IMR-90 (cell line): ENCODE data around the gene RTEL1. TPM values are rescaled to one million over a fixed set of nuclear protein-coding genes. Genes with fewer than 3 reads are reported as not detected.

ENCODE experiments used
- ATAC-seq: fragments of 200-7000 bp; cut with Tn5 transposase; 2 replicates; pipeline ENCODE4 v1.9.1; 2020; ENCODE audit warnings: low read depth, mild to moderate bottlenecking, moderate library complexity
- BruUV-seq: library from RNA; stranded (reverse); fragments of 400-500 nt; replicated peaks from 2 replicates; lab custom pipeline; 2021; lab: Mats Ljungman, UMichigan
- CTCF ChIA-PET: fragments of 300-600 bp; formaldehyde crosslinking; extraction: SDS; loops from one replicate; lab custom pipeline; 2021; ENCODE audit warnings: antibody characterized with exemption; lab: Yijun Ruan, JAX
- POLR2A ChIA-PET: fragments of 300-600 bp; sonication (Branson Sonifier 250); formaldehyde crosslinking; loops from one replicate; lab custom pipeline; 2022; ENCODE audit warnings: antibody characterized with exemption; ENCODE audit not compliant: unreplicated experiment; lab: Charles Lee
- DNase-seq: peaks from one replicate; pipeline ENCODE4 v3.0.0; 2013
- H2AFZ ChIP-seq: replicated peaks from 2 replicates; pipeline ENCODE3; 2013; ENCODE audit warnings: low read length, mild to moderate bottlenecking; ENCODE audit not compliant: poor library complexity
- H2AK5ac ChIP-seq: 2 replicates; pipeline ENCODE4 v1.6.1; 2013; ENCODE audit warnings: low read depth, low read length, inconsistent platforms
- H2AK9ac ChIP-seq: replicated peaks from 2 replicates; pipeline ENCODE3; 2013; ENCODE audit warnings: mild to moderate bottlenecking, low read depth, low read length, moderate library complexity; ENCODE audit not compliant: poor library complexity
- H2BK120ac ChIP-seq: 2 replicates; pipeline ENCODE4 v1.6.1; 2013; ENCODE audit warnings: low read depth, low read length, inconsistent platforms
- H2BK15ac ChIP-seq: 3 replicates; pipeline ENCODE4 v1.6.1; 2013; ENCODE audit warnings: low read depth, low read length, inconsistent platforms
- H2BK20ac ChIP-seq: 2 replicates; pipeline ENCODE4 v1.6.1; 2013; ENCODE audit warnings: low read depth, mild to moderate bottlenecking, inconsistent platforms, low read length, moderate library complexity
- H2BK5ac ChIP-seq: 2 replicates; pipeline ENCODE4 v1.6.1; 2013; ENCODE audit warnings: mild to moderate bottlenecking, low read depth, low read length, inconsistent platforms; ENCODE audit not compliant: poor library complexity, severe bottlenecking
- H3K14ac ChIP-seq: replicated peaks from 2 replicates; pipeline ENCODE4 v1.6.1; 2013; ENCODE audit warnings: low read depth, low read length, inconsistent platforms
- H3K18ac ChIP-seq: 2 replicates; pipeline ENCODE4 v1.6.1; 2013; ENCODE audit warnings: low read depth, low read length, control low read depth
- H3K23ac ChIP-seq: 2 replicates; pipeline ENCODE4 v1.6.1; 2013; ENCODE audit warnings: low read depth, low read length, inconsistent platforms
- H3K27ac ChIP-seq: 2 replicates; pipeline ENCODE4 v1.5.1; 2013; ENCODE audit warnings: mild to moderate bottlenecking, control low read depth, low read length; ENCODE audit not compliant: insufficient read depth
- H3K27me3 ChIP-seq: 2 replicates; pipeline ENCODE4 v1.6.1; 2013; ENCODE audit warnings: low read length; ENCODE audit not compliant: control insufficient read depth, insufficient read depth
- H3K36me3 ChIP-seq: 2 replicates; pipeline ENCODE4 v1.6.1; 2013; ENCODE audit warnings: low read length, mixed read lengths; ENCODE audit not compliant: control insufficient read depth, insufficient read depth
- H3K4ac ChIP-seq: 2 replicates; pipeline ENCODE4 v1.6.1; 2013; ENCODE audit warnings: low read depth, low read length, inconsistent platforms
- H3K4me1 ChIP-seq: 2 replicates; pipeline ENCODE4 v1.6.1; 2013; ENCODE audit warnings: low read length, mixed read lengths; ENCODE audit not compliant: control insufficient read depth, insufficient read depth
- H3K4me2 ChIP-seq: 2 replicates; pipeline ENCODE4 v1.6.1; 2013; ENCODE audit warnings: low read depth, mild to moderate bottlenecking, control low read depth, low read length, moderate library complexity
- H3K4me3 ChIP-seq: 2 replicates; pipeline ENCODE4 v1.5.1; 2013; ENCODE audit warnings: low read depth, mild to moderate bottlenecking, control low read depth, low read length, moderate library complexity; ENCODE audit not compliant: insufficient read depth
- H3K56ac ChIP-seq: 2 replicates; pipeline ENCODE4 v1.6.1; 2013; ENCODE audit warnings: low read length, inconsistent platforms; ENCODE audit not compliant: insufficient read depth; ENCODE audit errors: extremely low read depth
- H3K79me1 ChIP-seq, 2 experiments: 2 replicates each; pipeline ENCODE4 v1.6.1; 2013; ENCODE audit warnings: low read length in 2 of 2, inconsistent platforms in 1 of 2, low read depth in 1 of 2
- H3K9ac ChIP-seq: 2 replicates; pipeline ENCODE4 v1.6.1; 2013; ENCODE audit warnings: low read depth, low read length, control low read depth
- H3K9me1 ChIP-seq: 2 replicates; pipeline ENCODE4 v1.6.1; 2013; ENCODE audit warnings: low read length, inconsistent platforms; ENCODE audit not compliant: insufficient read depth
- H3K9me3 ChIP-seq: 2 replicates; pipeline ENCODE4 v1.6.1; 2013; ENCODE audit warnings: low read length; ENCODE audit not compliant: control insufficient read depth, insufficient read depth
- H4K20me1 ChIP-seq: 2 replicates; pipeline ENCODE4 v1.6.1; 2013; ENCODE audit warnings: low read length, inconsistent platforms; ENCODE audit not compliant: insufficient read depth
- H4K5ac ChIP-seq: 2 replicates; pipeline ENCODE4 v1.6.1; 2013; ENCODE audit warnings: mild to moderate bottlenecking, low read depth, low read length, control low read depth
- H4K8ac ChIP-seq, 2 experiments: 2 replicates each; pipeline ENCODE4 v1.6.1; 2013; ENCODE audit warnings: low read depth in 2 of 2, low read length in 2 of 2, control low read depth in 1 of 2, inconsistent platforms in 1 of 2
- H4K91ac ChIP-seq: 2 replicates; pipeline ENCODE4 v1.6.1; 2013; ENCODE audit warnings: low read depth, low read length, inconsistent platforms; ENCODE audit not compliant: insufficient read depth
- BHLHE40 ChIP-seq: fragments of 150-350 bp; IDR thresholded peaks from 2 replicates; pipeline ENCODE4 v1.6.1; 2016; ENCODE audit warnings: mild to moderate bottlenecking, low read depth, low read length
- FOS ChIP-seq: fragments of 150-350 bp; IDR thresholded peaks from 2 replicates; pipeline ENCODE4 v1.6.1; 2016; ENCODE audit warnings: low read depth, low read length
- MXI1 ChIP-seq: IDR thresholded peaks from 2 replicates; pipeline ENCODE4 v1.6.1; 2012; ENCODE audit warnings: low read depth, mild to moderate bottlenecking, low read length, moderate library complexity, borderline replicate concordance
- NFE2L2 ChIP-seq: fragments of 150-350 bp; IDR thresholded peaks from 2 replicates; pipeline ENCODE4 v1.6.1; 2016; ENCODE audit warnings: low read depth, mild to moderate bottlenecking, low read length
- RAD21 ChIP-seq: IDR thresholded peaks from 2 replicates; pipeline ENCODE4 v1.6.1; 2012; ENCODE audit warnings: low read length, improper control_type of control experiment
- RFX5 ChIP-seq: IDR thresholded peaks from 2 replicates; pipeline ENCODE4 v1.8.0; 2012; ENCODE audit warnings: low read depth, mild to moderate bottlenecking, low read length, moderate library complexity
- WGBS, 2 experiments: methylation state at CpG; one replicate each; pipeline versions ENCODE4 v1.1.5 to v1.1.7; 2013; ENCODE audit warnings: missing lambda C conversion rate in 2 of 2; ENCODE audit not compliant: insufficient read length in 1 of 2; ENCODE audit errors: extremely low coverage in 2 of 2; 5-methylcytosine and 5-hydroxymethylcytosine counted together
- dilution Hi-C: fragments of 300-500 bp; cut with HindIII; formaldehyde crosslinking; loops from one replicate; pipeline ENCODE4 v1.14.3; 2018; ENCODE audit warnings: low sequenced_read_pairs; ENCODE audit not compliant: unreplicated experiment
- in situ Hi-C: fragments of 300-500 bp; cut with MboI; formaldehyde crosslinking; loops from 3 replicates; pipeline ENCODE4 v1.14.3; 2019; ENCODE audit warnings: low sequenced_read_pairs, inconsistent platforms, mixed read lengths
- intact Hi-C: fragments of 100-400 bp; cut with micrococcal nuclease; formaldehyde crosslinking; loops from 2 replicates; pipeline ENCODE4 v1.10.0; 2022
- polyA plus RNA-seq, 3 experiments: library from polyadenylated mRNA; depleted of rRNA; stranded (reverse); fragments of >200 nt; gene quantifications; 2 replicates each; pipeline ENCODE4 v1.2.3, GENCODE V29; 2012; ENCODE audit warnings: low replicate concordance in 1 of 3
- total RNA-seq: library from RNA; depleted of rRNA; stranded (reverse); fragments of >200 nt; gene quantifications from 2 replicates; pipeline ENCODE4 v1.2.3, GENCODE V29; 2012
- TF ChIP-seq, protein P1 (sequence below): conservative IDR thresholded peaks from 2 replicates; pipeline ENCODE4 v1.5.1; 2012; ENCODE audit warnings: mild to moderate bottlenecking, low read depth, low read length, improper control_type of control experiment

Gene RTEL1
- total and polyA plus RNA-seq, 2 of the 4 experiments (the other 2 are of a cell fraction), result 14.7 to 18.8 TPM

DNA sequence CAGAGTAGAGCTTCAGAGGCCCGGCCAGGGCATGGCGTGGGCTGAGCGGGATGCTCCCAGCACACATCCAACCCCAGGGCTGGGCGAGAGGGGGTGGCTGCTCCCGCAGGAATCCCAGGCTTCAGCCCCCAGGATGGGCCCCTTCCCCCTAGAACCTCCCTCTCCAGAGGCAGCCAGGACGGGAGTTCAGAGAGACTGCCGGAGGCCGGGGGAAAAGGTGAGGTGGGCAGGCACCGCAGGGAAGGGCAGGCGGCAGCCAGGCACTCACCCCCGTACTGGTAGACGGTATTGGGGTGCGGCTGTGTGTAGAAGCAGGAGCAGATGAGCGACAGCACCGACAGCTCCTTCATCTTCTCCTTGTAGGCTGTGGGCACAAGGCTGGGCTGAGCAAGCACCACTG, 14.2 kb upstream of the RTEL1 start:
- Histone ChIP-seq H3K36me3 (no peaks in the 10 kb centered on the region), H4K5ac (no peak overlapping the region), H2AK5ac (no peak overlapping the region), H3K79me1 (no peaks in the 10 kb centered on the region; a peak in 1 of 4 replicates), H3K18ac (no peak overlapping the region), H4K20me1 (peaks cover 3% of the 10 kb centered on the region), H3K27ac (no peak overlapping the region), H3K9me1 (no peaks in the 10 kb centered on the region; the same call in 1 of the 2 replicates), H4K8ac (no peak overlapping the region), H3K9me3 (no peaks in the 10 kb centered on the region), H3K23ac (no peak overlapping the region), H3K4me3 (no peak overlapping the region), H2AK9ac (no peak overlapping the region), H2BK15ac (no peak overlapping the region), H2AFZ (no peak overlapping the region), H3K4ac (no peak overlapping the region), H3K27me3 (no peaks in the 10 kb centered on the region), H3K9ac (no peak overlapping the region), H3K4me1 (no peaks in the 10 kb centered on the region), H3K4me2 (no peak overlapping the region), H4K91ac (no peak overlapping the region), H2BK5ac (no peak overlapping the region), H2BK20ac (no peak overlapping the region), H3K14ac (no peak overlapping the region), H3K56ac (no peak overlapping the region), H2BK120ac (no peak overlapping the region)
- dilution Hi-C loops, result no loop called here
- ChIA-PET CTCF (no interaction called here), POLR2A (no interaction called here)
- TF ChIP-seq BHLHE40, result no peak
- TF ChIP-seq, protein P1, sequence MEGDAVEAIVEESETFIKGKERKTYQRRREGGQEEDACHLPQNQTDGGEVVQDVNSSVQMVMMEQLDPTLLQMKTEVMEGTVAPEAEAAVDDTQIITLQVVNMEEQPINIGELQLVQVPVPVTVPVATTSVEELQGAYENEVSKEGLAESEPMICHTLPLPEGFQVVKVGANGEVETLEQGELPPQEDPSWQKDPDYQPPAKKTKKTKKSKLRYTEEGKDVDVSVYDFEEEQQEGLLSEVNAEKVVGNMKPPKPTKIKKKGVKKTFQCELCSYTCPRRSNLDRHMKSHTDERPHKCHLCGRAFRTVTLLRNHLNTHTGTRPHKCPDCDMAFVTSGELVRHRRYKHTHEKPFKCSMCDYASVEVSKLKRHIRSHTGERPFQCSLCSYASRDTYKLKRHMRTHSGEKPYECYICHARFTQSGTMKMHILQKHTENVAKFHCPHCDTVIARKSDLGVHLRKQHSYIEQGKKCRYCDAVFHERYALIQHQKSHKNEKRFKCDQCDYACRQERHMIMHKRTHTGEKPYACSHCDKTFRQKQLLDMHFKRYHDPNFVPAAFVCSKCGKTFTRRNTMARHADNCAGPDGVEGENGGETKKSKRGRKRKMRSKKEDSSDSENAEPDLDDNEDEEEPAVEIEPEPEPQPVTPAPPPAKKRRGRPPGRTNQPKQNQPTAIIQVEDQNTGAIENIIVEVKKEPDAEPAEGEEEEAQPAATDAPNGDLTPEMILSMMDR, result no peak
- no peak for TF ChIP-seq NFE2L2
- TF ChIP-seq FOS, result no peak
- TF ChIP-seq MXI1, result no peak
- TF ChIP-seq RAD21, result no peak
- TF ChIP-seq RFX5, result no peak
- in situ Hi-C loops, result no loop called here
- DNase-seq (no peak), ATAC-seq (no peak)
- WGBS, 2 experiments, result 88% methylated on average over 6 of the region's 15 CpGs; no CpG with 5 or more reads in 1 of the 2 experiments
- BruUV-seq, result no TSS peak
- intact Hi-C loops, result no loop called here
